Measurements from ENCODE around the gene C14orf180.

Gene C14orf180

DNA sequence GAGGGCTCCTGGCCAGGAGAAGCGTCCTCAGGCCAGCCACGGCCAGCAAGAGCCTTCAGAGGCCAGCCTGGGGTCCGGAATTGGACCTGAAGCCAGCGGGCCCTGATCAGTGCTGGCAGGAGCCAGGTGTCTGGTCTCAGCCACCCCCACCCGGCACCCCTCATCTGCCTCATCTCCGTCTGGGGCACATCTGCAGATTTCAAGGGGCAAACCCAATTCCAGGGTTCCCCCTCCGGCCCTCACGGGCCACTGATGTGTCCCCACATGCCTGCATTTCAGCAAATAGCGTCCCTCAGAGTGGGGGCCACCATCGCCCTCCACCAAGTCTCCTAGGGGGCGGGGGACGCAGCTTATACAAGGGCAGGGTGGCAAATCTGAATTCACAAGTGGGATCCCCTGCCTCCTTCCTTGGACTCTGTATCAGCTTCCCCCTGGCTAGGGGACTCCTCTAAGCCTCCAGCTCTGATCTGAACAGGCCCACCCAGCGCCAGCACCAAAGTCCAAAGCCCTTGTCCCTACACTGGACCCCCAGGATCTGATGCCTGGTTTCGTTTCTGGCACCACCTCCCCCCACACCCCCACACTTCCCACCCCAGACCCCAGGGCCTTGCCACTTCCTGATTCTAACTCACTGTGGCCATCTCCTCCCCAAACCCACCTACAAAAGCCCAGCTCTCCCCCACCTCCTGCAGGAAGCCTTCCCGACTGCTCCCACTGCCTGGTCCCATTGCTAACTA is 14.9 kb downstream of the C14orf180 start:
- no peak for DNase-seq

DNA sequence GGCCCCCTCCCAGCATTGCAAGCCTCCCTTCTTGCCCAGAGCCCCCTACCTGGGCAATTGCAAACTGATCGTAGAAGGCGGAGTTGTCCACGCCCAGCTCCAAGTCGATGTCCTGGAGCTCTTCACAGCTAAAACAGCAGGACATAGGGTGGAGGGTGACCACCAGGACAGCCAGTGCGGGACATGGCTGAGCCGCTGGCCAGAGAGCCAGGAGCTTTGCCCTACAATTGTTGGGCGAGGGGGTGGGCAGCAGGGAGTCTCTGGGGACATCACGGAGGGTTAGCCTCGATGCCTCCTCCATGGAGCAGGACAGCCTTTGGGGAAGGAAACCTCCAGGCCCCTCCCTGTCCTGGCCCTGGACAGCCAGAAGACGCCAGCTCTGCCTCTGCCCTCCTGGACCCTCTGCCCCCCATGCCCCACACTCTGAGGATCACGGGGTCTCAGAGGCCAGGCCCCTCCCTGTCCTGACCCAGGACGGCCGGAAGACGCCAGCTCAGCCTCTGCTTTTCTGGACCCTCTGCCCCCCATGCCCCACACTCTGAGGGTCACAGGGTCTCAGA is 15.6 kb downstream of the C14orf180 start:
- no peak for DNase-seq

DNA sequence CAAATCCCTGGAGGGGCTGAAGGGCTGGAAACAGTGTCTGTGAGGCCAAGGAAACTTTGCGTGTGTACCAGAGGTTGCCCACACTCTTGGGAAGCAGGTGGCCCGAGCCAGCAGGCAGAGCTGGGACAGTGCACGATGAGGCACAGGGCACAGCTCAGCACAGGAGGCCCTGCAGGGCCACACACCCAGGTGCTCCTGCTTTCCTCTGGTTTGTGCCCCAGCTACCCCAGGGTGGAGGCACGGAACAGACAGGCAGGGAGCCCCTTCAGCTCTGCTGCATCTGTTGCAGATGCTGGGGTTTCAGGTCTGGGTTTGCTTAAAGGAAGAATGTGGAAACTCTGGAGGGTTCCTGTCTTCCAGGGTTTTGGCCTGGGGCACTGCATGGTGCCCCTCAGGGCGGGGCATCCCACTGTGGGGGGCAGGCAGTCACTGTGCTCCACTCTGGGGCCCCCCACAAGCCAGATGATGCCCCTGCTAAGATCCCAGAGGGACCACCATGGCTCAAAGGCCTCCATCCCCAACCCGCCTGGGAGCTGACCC is 16.4 kb downstream of the C14orf180 start:
- no peak for DNase-seq

DNA sequence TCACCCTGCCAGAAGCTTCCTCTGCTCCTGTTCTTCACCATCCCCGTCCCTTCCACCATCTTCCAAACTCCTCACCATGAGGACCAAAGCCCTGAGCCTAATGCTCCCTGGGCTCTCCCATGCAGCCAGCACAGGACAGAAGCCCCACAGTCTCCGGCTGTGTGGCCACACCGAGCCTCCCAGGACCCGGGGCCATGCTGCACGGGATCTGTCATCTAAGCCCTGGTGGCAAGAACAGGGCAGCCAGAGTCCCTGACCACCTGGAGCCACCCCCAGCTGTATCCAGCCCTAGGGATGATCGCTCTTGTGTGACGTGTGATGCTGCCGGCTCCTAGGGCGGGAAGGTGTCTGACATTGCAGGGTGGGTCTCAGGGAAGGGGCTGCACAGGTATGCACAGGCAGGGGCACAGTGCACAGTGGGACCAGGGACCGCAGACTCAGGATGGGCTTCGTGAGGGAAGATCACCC is 16.9 kb downstream of the C14orf180 start:
- no peak for DNase-seq

DNA sequence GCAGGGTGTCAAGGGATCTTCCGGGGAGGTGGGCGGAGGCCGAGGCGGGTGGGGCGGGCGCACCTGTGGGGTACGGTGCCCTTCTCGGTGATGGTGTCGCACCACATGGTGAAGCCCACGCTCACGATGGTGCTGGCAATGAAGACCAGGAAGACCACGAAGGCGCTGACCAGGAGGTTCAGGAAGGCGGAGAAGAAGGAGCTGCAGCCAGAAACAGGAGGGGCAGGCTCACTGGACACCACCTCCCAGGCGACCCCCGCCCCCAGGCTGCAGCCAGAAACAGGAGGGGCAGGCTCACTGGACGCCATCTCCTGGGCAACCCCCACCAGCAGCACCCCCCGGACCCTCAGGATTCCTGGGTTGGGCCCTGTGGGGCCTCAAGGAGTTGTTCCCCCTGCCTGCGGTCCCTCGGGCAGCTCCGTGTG is 17.4 kb downstream of the C14orf180 start:
- DNase-seq = no peak

DNA sequence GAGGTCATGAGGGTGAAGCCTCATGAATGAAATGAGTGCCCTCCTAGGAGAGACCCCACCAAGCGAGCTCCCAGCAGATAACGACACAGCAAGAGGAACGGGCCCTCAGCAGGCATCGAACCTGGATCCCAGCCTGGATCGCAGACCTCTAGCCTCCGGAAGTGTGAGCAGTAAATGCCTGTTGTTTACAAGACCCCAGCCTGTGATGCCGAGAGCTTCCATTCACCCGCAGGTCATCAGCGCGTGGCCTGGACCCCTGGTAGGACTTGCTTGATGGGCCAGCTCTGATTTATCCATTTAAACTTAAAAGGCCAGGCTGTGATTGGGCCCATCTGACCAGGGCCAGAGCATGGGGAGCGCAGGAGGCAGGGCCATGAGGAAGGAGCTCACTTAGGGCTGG is 18.0 kb downstream of the C14orf180 start:
- DNase-seq = no peak

DNA sequence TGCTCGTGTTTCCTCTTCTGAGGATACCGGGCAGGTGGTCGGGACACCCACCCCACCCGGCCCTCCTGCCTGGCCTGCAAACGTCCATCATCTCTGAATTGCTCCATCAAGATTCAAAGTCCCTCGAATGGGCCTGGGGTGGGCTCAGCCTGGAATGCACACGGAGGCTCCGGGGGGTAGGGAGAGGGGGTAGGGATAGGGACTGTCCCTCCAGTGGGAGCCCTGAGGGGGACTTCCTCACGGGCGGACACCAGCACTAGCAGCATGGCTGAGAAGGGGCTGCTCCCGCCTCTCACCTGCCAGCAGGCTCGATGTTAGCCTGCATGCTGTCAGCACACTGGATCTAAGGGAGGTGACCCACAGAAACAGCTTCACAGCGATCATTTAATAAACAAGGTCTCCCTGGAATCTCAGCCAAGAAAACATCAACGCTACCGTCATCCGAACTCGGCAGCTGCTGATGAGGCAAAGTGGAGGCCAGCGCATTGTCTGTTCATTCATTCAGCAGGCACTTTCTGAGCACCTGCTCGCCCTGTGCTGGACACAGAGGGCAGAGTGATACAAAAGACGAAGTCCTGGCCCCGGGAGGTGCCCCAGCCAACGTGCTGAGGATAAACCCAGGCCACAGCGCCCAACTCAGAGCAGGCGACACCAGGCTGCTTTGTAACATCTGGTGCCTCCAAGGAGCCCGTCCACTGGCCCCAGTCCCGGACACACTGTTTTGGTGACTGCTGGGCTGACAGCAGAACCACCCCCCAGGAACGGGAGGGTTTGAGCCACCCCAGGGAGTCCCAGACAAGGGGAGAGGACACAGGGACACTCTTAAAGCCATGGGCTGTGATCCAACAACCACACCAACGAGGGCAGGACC is 18.7 kb downstream of the C14orf180 start:
- DNase-seq = no peak

DNA sequence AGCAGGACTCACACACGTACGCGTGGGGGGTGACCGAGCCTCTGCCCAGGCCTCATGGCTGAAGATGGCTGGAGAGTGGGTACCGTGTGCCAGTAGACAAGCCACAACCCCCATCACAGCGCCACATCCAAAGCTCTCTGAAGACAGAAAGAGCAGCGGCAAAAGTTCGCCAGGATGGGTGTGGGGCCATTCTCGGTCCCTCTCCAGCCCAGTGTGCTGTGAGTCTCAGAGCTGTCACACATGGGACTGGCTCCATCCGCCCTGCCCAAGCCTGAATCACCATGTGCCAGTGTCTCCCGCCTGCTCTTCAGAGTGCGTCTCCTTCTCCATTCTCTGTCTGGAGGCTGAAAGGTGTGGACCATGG is 19.3 kb downstream of the C14orf180 start:
- DNase-seq = no peak

DNA sequence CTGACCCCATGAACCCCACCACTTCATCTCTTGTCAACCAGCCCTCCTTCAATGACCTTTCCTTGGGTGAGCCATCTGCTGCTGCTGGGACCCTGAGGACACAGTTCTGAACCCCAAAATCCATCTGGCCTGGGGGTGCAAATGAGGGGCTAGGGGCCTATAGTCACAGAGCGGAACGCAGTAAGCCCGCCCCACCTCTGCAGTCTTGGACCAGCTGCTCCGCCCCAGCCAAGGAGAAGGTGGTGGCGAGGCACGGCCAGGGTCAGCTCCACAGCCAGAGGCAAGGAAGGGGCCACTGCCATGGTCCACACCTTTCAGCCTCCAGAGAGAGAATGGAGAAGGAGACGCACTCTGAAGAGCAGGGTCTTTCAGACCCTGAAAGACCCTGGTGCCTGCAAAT is 19.9 kb downstream of the C14orf180 start:
- DNase-seq = no peak

DNA sequence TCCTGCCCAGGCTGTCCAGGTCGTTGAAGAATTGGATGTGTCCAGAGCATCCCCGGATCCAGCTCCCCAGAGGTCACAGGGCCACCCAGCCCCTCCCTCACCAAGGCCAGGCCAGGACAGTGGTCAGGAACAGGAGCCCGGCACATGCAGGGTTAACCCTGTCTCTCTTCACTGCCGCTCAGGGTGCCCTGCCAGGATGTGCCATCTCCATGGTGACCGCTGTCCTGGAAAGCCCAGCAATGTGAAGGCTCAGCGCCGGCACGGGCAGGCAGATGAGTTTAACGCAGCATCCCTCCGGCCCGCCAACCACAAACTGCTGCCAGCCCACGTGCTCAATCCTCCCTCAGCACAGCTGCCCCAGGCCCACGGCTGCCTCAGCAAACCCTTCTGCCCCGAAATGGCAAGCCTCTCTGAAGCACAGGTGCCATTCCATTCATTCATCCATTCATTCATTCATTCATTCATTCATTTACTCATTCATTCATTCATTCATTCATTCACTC is 20.6 kb downstream of the C14orf180 start:
- no peak for DNase-seq

DNA sequence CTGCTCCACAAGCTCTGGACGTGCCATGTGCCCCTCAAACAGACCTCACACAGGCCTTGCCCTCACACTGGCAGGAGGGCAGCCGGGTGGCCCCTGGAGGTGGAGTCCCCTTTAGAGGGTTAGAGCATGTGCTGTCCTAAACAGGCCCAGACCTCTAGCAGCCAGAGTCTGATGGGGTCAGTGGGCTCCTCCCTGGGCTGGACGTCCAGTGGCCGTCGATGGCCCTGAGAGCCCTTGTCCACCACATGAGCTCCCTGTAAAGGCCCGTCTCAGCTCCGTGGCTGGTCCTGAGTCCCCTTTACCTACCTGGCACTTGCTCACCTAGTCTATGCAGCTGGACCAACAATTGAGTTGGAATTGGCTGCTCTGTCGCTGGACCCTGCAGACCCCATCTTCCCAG is 21.2 kb downstream of the C14orf180 start:
- no peak for DNase-seq

DNA sequence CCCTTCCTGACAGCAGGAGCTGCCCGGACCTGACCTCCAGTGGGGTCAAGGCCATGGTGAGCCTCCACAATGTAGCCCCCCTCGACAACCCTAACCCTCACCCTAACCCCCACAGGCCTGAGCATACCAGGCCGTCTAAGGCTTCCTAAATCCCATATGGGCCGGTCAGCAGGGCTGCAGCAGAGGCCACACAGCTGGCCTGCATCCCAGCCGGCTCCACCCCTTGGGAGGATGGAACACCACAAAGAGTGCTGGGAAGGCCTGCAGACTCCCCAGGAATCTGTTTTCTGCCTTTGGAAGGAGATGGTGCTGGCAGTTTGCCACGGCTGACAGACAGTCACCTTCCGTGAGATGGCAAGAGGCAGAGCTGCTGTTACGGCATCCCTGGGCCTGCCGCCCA is 22.2 kb downstream of the C14orf180 start:
- DNase-seq = no peak

DNA sequence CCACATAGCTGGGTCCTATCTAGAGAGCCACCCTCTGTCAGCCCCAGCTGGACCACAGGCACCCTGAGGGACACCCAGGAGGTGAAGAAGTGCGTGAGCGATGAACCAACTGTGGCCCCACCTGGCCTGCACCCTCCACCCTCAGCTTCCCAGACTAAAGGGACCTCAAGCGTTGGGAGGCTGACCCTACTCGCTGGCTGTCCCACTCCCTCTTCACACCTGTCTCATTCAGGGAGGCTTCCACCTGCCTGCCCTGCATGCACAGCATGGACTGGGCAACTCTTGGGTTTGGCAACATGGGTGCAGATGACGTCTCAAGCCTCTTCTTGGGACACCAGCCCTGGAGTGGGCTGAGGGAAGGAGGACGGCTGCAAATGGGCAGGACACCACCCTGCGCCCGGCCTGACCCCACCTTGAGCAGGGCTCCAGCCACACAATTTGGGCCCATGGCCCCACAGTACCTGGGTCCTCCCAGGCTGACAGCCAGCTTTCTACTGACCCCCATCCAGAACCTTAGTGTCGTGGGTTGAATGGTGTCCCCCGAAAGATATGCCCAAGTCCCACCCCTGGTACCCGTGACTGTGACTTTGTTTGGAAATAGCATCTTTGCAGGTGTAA is 22.9 kb downstream of the C14orf180 start:
- DNase-seq = no peak

DNA sequence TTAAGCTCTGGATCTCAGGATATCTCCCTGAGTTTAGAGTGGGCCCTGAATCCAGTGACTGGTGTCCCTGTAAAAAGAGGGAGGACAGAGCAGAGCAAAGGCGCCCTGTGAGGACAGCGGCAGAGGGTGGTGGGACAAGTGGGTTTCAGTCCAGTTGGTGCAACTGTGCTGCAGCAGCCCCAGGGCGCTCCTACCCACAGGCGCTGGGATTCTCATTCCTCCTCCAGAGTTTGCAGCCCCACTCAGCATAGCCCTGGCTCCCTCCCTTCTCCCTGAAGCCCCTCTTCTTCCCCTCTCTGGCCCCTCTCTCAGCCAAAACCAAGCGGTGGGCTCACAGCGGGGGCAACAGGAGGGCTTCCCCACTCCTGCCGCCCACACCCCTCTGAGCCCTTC is 23.4 kb downstream of the C14orf180 start:
- no peak for DNase-seq

DNA sequence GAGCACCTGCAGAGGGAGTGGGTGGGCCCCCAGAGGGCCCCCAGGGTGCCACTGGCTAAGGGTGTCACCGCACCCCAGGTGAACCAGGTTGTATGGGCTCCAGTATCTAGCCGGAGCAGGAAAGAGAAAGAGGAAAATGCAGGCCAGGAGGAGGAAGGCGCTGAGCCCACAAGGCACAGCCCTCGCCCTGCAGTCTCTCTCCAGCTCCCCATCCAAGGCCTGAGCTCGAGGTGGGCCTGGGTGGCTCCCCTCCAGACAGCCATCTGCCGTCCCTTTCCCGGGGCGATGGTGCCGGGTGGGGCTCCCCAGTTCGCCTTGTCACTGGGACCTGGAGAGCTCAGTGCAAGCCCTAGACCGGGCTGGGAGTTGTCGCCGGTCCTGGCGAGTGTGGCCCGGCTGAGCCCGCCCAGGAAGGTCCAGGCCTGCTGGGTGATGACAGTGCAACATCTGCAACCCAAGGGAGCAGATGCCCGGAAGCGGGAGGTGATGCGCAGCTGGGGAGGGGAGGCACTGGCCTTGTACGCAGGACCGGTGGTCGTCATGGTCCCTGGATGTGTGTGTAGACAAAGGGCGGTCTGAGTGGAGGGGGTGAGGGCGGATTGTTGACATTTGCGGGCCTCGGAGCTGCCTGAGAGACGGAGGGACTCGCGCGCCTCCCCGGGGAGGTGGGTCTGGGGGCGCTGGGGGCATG is 24.3 kb downstream of the C14orf180 start:
- DNase-seq = no peak

DNA sequence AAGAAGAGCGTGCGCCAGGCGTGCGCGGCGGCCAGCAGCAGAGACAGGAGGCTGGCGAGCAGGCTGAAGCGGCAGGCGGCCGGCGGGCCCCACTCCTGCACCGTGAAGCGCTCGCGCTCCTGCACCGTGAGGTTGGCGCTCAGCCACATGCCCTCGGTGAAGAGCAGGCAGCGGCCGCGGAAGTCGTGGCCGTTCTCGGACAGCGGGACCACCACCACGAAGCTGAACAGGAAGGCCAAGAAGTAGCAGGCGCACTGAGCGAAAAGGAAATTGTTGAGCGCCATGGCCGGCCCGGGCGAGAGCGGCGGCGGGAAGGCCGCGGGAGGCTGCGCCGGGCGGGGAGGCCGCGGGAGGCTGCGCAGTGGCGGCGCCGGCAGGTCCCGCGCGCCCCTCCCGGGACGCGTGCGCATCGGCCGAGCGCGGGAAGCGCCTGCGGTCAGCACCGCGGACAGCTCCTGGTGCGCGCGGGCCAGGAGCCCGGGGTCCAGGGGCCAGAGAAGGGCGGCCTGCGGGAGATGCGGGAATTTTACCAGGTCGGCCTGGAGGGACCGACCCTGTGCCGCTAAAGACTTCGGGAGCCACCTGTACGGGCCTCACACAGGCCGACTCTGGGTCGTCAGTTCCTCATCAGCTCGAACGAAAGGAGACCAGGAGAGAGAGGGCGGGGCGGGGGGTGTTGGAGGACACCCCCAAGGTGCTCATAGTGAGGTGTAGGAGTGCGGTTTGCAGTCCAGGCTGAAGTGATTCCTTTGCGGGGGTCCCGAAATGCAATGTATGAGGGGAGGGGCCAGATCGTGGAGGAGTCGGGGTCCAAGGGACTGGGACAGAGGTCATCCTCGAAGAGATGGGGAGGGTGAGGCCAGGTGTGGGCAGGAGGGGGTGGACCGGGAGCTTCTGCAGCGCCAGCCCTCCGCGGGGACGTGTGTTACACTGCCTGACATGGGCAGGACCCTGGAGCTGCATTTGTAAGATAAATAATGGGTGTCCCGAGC is 25.2 kb downstream of the C14orf180 start, which contains the start of gene TMEM179:
TSS of gene TMEM179 (minus strand) at position 315 of the 992 bp plus-strand sequence. CDS start at position 284, 31 bp downstream.
- DNase-seq = peak; percentile 79

DNA sequence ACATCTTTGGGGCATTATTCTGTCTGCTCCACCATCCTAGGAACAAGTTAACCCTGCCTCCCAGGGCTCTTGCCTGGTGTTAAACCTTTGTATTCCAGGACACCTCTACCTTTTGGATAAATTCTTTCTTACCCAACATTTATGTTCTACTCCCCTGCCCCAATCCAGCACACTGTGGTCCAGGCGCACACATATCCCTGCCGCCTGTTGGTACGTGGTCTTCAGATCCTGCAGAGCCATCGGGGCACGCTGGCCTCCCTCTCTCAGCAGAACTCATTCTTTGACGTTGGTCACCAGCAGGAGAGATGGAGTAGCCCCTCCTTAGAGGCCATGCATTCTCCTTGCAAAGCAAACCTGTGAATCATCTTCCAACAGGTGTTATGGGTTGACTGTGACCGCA is 30.1 kb downstream of the C14orf180 start:
- DNase-seq = no peak

DNA sequence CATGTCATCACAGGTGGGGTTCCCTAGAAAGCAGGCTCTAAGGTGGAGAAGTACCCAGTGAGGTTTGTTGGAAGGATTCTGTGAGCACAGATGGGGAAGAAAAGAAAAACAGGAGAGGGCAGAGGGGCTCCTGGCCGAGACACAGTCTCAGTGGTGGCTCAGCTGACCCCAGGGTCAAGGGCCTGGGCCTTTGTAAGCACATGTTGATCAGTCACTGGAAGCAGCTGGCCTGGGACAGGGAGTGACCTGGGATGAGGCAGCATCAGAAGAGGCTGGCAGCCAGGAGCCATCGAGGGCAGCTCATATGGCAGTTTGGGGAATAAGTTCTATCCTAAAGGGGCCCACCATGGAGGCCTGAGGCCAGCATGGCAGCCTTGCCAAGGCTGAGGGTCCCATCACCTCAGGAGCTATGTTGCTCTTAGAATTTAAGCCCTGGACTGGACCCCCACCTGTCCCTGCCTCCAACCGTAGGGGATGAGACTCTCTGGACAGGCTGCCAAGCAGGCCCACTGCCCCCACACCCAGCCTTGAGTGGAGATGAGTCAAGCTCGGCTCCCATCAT is 31.3 kb downstream of the C14orf180 start:
- no peak for DNase-seq

DNA sequence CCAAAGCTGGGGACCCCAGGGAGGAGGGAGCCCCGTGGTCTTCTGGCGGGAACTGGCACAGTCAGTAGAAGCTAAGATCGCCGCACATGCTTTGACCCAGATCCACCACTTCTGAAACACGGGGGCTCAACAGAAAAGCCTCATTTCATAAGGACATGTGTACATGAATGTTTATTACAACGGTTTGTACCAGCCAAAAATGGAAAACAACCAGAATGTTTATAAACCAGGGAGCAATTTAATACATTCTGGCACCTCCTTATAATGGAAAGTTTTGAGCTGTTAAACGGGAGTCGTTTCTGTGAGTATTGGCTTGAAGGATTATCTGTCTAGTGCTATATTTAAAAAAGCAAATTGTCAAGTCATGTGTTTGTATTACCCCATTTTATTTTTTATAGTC is 32.3 kb downstream of the C14orf180 start:
- DNase-seq = no peak

All from right kidney (tissue), 1 donor.